Heart left ventricle (tissue), 13 donors: ENCODE results near the gene ARHGAP1.

Experiments
- CTCF ChIP-seq, 12 donors: fragments of 200-600 bp; sonication (generic) in 4 of 12; IDR thresholded peaks; one replicate each; pipeline versions ENCODE4 v1.5.0 to v1.8.0; 2018 to 2022; ENCODE audit warnings: antibody characterized with exemption in 12 of 12, mild to moderate bottlenecking in 5 of 12
- POLR2A ChIP-seq, 2 donors: fragments of 450-650 bp; IDR thresholded peaks; one replicate each; pipeline ENCODE4 v1.6.1; 2017; ENCODE audit warnings: antibody characterized with exemption in 2 of 2, mild to moderate bottlenecking in 2 of 2, moderate library complexity in 2 of 2
- donor health status: ischemic (EF 13 %, LVEDD 7.1; RV severe dilation, severe dysfunction).
- donor health status: DM: no; HTN: yes; CAD: no.
- donor health status: DM: no; HTN: no; CAD: no.
- donor health status: ischemic (EF 25% LVEDD 6.9; RV normal size, moderate dysfunction).
- donor health status: ischemic (EF 25% LVEDD 5.7; RV mildly dilated, moderate dysfunction).
- donor health status: ischemic (EF 35%, LVEDD 5.7; RV mildly dilated, moderate dysfunction).
- donor health status: nonischemic (EF 11% LVEDD 7.7; RV severe dilation, severe dysfunction).
- donor health status: DM: yes; HTN: yes; CAD: no.
- donor health status: PGD.
- donor health status: ischemic (EF 29% LVEDD 5.4; RV normal size, mild dysfunction).
- donor health status: nonischemic (EF 23%, LVEDD 6.1; RV moderate dilation, normal function).

GRCh38 chr11:46676436-46677158 lies 23.8 kb downstream of the ARHGAP1 start:
- TF ChIP-seq POLR2A (IDR thresholded peaks at IDR 0.05) = no peak
- TF ChIP-seq CTCF (IDR thresholded peaks at IDR 0.05) = no peak
